Fibroblast of the aortic adventitia (primary cell): ENCODE measurements around the gene RXRA. TPM values are rescaled to one million over a fixed set of nuclear protein-coding genes. Genes with fewer than 3 reads are reported as not detected.
A peak's percentile ranks its signal among the peaks of the same experiment; 100 is the strongest.

Source experiments
- DNase-seq: peaks from one replicate; pipeline ENCODE4 v3.0.0-alpha.2; 2010; ENCODE audit warnings: low read depth
- H3K4me3 ChIP-seq: 2 replicates; pipeline ENCODE4 v1.5.1; 2011; ENCODE audit warnings: low read depth, mild to moderate bottlenecking, control low read depth, low read length, moderate library complexity
- CTCF ChIP-seq: IDR thresholded peaks from 2 replicates; pipeline ENCODE4 v1.5.1; 2011; ENCODE audit warnings: mild to moderate bottlenecking, low read length, control low read depth, inconsistent platforms; ENCODE audit not compliant: insufficient read depth
- total RNA-seq: library from RNA; depleted of rRNA; stranded (reverse); fragments of >200 nt; gene quantifications from 2 replicates; pipeline ENCODE4 v1.2.3, GENCODE V29; 2012; ENCODE audit warnings: low replicate concordance

RXRA gene
- total RNA-seq, 1 donor = 20.9 TPM

GRCh38 chr9:134431095-134431494 is 104.8 kb downstream of the RXRA start:
- no peak for TF ChIP-seq CTCF
- DNase-seq = no peak
- H3K4me3 ChIP-seq = no peak overlapping the region

- no peak for TF ChIP-seq CTCF
- DNase-seq = no peak
These were observed 105.4 kb downstream of the RXRA start for GRCh38 chr9:134431626-134432025.

GRCh38 chr9:134432471-134432870 is 106.2 kb downstream of the RXRA start:
- no peak for TF ChIP-seq CTCF
- H3K4me3 ChIP-seq = no peak overlapping the region
- no peak for DNase-seq

More at GRCh38 chr9:134431626-134432025, 105.4 kb downstream of the RXRA start:
- H3K4me3 ChIP-seq = no peak overlapping the region

- H3K4me3 ChIP-seq = no peak overlapping the region
- DNase-seq = peak; percentile 31
- no peak for TF ChIP-seq CTCF
These were observed 106.8 kb downstream of the RXRA start for GRCh38 chr9:134433101-134433500.

- TF ChIP-seq CTCF = no peak
- no peak for DNase-seq
- H3K4me3 ChIP-seq = no peak overlapping the region
These were observed 107.9 kb downstream of the RXRA start for GRCh38 chr9:134433909-134434882.

GRCh38 chr9:134434894-134435506 is 108.7 kb downstream of the RXRA start:
- peak; percentile 99 for DNase-seq
- no peak for TF ChIP-seq CTCF

More at GRCh38 chr9:134434894-134435506, 108.7 kb downstream of the RXRA start:
- no peak overlapping the region for H3K4me3 ChIP-seq
